Activated naive CD4-positive, alpha-beta T cell treated with anti-CD3 and anti-CD28 coated beads for 36 hours (primary cell): Measurements from ENCODE around the gene PPP1R12C. TPM values are rescaled to one million over a fixed set of nuclear protein-coding genes. Genes with fewer than 3 reads are reported as not detected.
"Not testable (repeated sequence)": the region's sequence is repeated elsewhere in the genome, so short reads cannot be mapped to it uniquely, and the experiment has no call there.

Experiments used
- CTCF ChIA-PET: fragments of 350-600 bp; sonication (Branson Sonifier 250); formaldehyde crosslinking; loops from one replicate; lab custom pipeline; 2021; ENCODE audit warnings: antibody characterized with exemption; lab: Charles Lee
- DNase-seq: peaks from one replicate; pipeline ENCODE4 v3.0.0-alpha.2; 2020
- H3K27ac Mint-ChIP-seq: one replicate; pipeline ENCODE4 v1.8.0; 2021; ENCODE audit warnings: mild to moderate bottlenecking, mixed read lengths
- H3K27me3 Mint-ChIP-seq: one replicate; pipeline ENCODE4 v1.8.0; 2021; ENCODE audit warnings: low read depth, mixed read lengths
- H3K36me3 Mint-ChIP-seq: one replicate; pipeline ENCODE4 v1.8.0; 2021; ENCODE audit warnings: low read depth, mixed read lengths
- H3K4me1 Mint-ChIP-seq: one replicate; pipeline ENCODE4 v1.8.0; 2021; ENCODE audit warnings: low read depth, mixed read lengths
- H3K4me3 Mint-ChIP-seq: one replicate; pipeline ENCODE4 v1.8.0; 2021; ENCODE audit warnings: mild to moderate bottlenecking, moderate library complexity, mixed read lengths
- H3K9me3 Mint-ChIP-seq: one replicate; pipeline ENCODE4 v1.8.0; 2021; ENCODE audit warnings: mixed read lengths
- intact Hi-C: fragments of 100-400 bp; cut with micrococcal nuclease; formaldehyde crosslinking; loops from one replicate; pipeline ENCODE4 v1.15.1; 2023
- total RNA-seq, 2 experiments: library from RNA; stranded (reverse); gene quantifications; one replicate each; pipeline ENCODE4 v1.2.3, GENCODE V29; 2021

The PPP1R12C gene
- total RNA-seq, 2 experiments from 2014 or later: 41.2 to 42.1 TPM

DNA sequence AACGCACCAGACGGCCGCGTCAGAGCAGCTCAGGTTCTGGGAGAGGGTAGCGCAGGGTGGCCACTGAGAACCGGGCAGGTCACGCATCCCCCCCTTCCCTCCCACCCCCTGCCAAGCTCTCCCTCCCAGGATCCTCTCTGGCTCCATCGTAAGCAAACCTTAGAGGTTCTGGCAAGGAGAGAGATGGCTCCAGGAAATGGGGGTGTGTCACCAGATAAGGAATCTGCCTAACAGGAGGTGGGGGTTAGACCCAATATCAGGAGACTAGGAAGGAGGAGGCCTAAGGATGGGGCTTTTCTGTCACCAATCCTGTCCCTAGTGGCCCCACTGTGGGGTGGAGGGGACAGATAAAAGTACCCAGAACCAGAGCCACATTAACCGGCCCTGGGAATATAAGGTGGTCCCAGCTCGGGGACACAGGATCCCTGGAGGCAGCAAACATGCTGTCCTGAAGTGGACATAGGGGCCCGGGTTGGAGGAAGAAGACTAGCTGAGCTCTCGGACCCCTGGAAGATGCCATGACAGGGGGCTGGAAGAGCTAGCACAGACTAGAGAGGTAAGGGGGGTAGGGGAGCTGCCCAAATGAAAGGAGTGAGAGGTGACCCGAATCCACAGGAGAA, 1.9 kb downstream of the PPP1R12C start:
- no peak for DNase-seq
- peaks cover 23% of the 10 kb centered on the region for H3K4me1 Mint-ChIP-seq
- peak overlapping the region; percentile 90 for H3K4me3 Mint-ChIP-seq
- CTCF ChIA-PET: interaction anchor here (1.3 kb wide), 1 partner anchor 26 kb away, joined by 5 read pairs; no protein-coding TSS in a partner anchor
- no peaks in the 10 kb centered on the region for H3K9me3 Mint-ChIP-seq
- peaks cover 2% of the 10 kb centered on the region for H3K36me3 Mint-ChIP-seq
- intact Hi-C loops: loop anchor here (1.0 to 5.0 kb wide), 7 partner anchors 35 to 651 kb away; partner anchors contain the start of genes HSPBP1, RDH13 and ZNF865
- H3K27ac Mint-ChIP-seq: peak overlapping the region; percentile 62
- H3K27me3 Mint-ChIP-seq: no peaks in the 10 kb centered on the region

DNA sequence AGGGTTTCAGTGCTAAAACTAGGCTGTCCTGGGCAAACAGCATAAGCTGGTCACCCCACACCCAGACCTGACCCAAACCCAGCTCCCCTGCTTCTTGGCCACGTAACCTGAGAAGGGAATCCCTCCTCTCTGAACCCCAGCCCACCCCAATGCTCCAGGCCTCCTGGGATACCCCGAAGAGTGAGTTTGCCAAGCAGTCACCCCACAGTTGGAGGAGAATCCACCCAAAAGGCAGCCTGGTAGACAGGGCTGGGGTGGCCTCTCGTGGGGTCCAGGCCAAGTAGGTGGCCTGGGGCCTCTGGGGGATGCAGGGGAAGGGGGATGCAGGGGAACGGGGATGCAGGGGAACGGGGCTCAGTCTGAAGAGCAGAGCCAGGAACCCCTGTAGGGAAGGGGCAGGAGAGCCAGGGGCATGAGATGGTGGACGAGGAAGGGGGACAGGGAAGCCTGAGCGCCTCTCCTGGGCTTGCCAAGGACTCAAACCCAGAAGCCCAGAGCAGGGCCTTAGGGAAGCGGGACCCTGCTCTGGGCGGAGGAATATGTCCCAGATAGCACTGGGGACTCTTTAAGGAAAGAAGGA, 2.8 kb downstream of the PPP1R12C start:
- H3K27me3 Mint-ChIP-seq: no peaks in the 10 kb centered on the region
- no peak overlapping the region for H3K27ac Mint-ChIP-seq
- no peaks in the 10 kb centered on the region for H3K9me3 Mint-ChIP-seq
- H3K4me1 Mint-ChIP-seq: peaks cover 23% of the 10 kb centered on the region
- H3K4me3 Mint-ChIP-seq: peak overlapping the region; percentile 36
- CTCF ChIA-PET: interaction anchor here (1.3 kb wide), 1 partner anchor 25 kb away, joined by 5 read pairs; no protein-coding TSS in a partner anchor
- DNase-seq: no peak
- peaks cover 2% of the 10 kb centered on the region for H3K36me3 Mint-ChIP-seq
- intact Hi-C loops: loop anchor here (5.0 kb wide), 1 partner anchor 107 kb away; no protein-coding TSS in a partner anchor

DNA sequence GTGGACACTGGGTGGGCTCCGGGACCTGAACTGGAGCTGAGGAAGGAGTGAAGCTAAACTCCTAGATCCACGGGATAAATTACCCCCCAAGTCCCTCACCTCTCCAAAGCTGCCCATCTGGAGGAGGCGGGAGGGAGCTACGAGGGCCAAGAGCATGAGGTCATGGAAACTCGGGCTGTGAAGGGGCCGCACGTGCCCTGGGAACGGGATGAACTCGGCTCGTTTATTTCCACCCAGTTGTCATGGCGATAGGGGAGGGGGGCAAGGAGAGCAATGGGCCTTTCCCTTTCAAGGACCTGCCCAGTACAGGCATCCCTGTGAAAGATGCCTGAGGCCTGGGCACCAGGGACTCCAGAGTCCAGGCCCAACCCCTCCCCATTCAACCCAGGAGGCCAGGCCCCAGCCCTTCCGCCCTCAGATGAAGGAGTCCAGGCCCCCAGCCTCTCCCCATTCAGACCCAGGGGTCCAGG, 3.8 kb downstream of the PPP1R12C start:
- no peak for DNase-seq
- Mint-ChIP-seq H3K27me3 (no peaks in the 10 kb centered on the region), H3K4me1 (peaks cover 17% of the 10 kb centered on the region), H3K36me3 (peaks cover 5% of the 10 kb centered on the region), H3K9me3 (no peaks in the 10 kb centered on the region), H3K4me3 (no peak overlapping the region), H3K27ac (no peak overlapping the region)
- intact Hi-C loops: no loop called here
- CTCF ChIA-PET: no interaction called here

- peaks cover 7% of the 10 kb centered on the region for H3K36me3 Mint-ChIP-seq
- peaks cover 17% of the 10 kb centered on the region for H3K4me1 Mint-ChIP-seq
- CTCF ChIA-PET: no interaction called here
- no peaks in the 10 kb centered on the region for H3K27me3 Mint-ChIP-seq
- H3K9me3 Mint-ChIP-seq: no peaks in the 10 kb centered on the region
- no peak overlapping the region for H3K27ac Mint-ChIP-seq
- H3K4me3 Mint-ChIP-seq: no peak overlapping the region
- DNase-seq: no peak
- intact Hi-C loops: no loop called here
These were observed 4.5 kb downstream of the PPP1R12C start for GRCh38 chr19:55112777-55113569.

DNA sequence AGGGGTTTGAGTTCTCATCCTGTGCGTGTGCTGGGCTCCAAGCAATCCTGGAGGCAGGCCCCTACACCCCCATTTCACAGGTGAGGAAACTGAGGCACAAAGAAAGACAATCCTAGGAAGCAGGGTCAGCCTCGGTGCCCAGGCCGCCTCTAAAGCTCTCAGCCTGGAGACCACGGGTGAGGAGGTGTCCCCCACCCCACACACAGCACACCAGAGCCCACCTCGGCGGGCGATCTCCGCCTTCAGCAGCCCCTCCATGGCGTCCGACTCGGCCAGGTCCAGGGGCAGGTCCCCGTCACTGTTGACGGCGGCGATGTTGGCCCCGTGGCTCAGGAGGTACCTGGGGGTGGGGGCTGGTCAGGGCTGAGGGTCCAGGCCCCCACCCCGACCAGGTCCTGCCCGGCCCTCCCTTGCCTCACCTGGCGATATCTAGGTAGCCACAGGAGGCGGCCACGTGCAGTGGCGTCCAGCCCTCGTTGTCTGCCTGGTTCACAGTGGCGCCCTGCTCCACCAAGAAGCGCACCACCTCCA, 5.1 kb downstream of the PPP1R12C start:
- peaks cover 8% of the 10 kb centered on the region for H3K36me3 Mint-ChIP-seq

GRCh38 chr19:55111238-55111831, 6.1 kb downstream of the PPP1R12C start:
- Mint-ChIP-seq H3K9me3 (no peaks in the 10 kb centered on the region), H3K4me3 (no peak overlapping the region), H3K27ac (no peak overlapping the region), H3K36me3 (peaks cover 12% of the 10 kb centered on the region), H3K4me1 (peaks cover 17% of the 10 kb centered on the region), H3K27me3 (no peaks in the 10 kb centered on the region)
- CTCF ChIA-PET: no interaction called here
- intact Hi-C loops: no loop called here
- no peak for DNase-seq

More for the DNA sequence above, 5.1 kb downstream of the PPP1R12C start:
- H3K27ac Mint-ChIP-seq: no peak overlapping the region
- DNase-seq: no peak
- peaks cover 15% of the 10 kb centered on the region for H3K4me1 Mint-ChIP-seq
- intact Hi-C loops: no loop called here
- no peaks in the 10 kb centered on the region for H3K9me3 Mint-ChIP-seq
- CTCF ChIA-PET: no interaction called here
- H3K4me3 Mint-ChIP-seq: no peak overlapping the region
- H3K27me3 Mint-ChIP-seq: no peaks in the 10 kb centered on the region

DNA sequence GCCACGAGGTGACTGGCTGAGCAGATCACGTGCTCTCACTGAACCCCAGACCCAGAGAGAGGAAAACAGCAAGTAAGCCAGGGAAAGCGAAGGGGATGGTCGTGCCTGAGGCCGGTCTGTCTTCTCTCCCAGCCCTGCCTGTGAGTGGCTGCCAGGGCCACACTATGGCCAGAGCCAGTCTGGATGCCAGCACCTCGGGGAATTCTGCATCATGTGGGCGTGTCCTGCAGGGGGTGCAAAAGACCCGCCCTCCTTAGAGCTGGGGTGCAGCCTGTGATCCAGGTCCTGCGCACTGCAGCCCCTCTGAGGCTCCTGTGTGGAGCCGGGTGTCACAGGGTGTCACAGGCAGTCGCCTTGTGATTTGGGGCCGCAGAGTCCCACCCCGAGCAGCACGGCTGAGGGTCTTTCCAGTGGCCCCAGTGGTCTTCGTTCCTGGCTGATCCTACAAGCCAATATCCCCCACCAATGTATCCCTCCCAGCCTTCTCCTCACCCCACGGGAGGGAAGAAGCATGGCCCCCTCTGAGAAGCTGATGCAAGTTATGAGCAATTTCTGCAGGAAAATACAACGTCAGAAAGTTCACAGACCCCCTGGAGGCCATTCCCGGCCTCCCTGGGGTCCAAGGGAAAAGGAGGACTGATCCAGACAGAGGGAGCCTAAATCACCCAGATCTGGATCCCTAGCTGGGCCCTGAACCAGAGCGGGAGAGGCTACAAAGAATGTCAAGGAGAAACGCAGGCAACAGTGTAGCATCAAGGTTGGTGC, 7.7 kb downstream of the PPP1R12C start:
- no peak for DNase-seq
- H3K4me1 Mint-ChIP-seq: peaks cover 2% of the 10 kb centered on the region
- intact Hi-C loops: no loop called here
- H3K4me3 Mint-ChIP-seq: no peak overlapping the region
- H3K27ac Mint-ChIP-seq: no peak overlapping the region
- peaks cover 12% of the 10 kb centered on the region for H3K36me3 Mint-ChIP-seq
- no peaks in the 10 kb centered on the region for H3K27me3 Mint-ChIP-seq
- CTCF ChIA-PET: no interaction called here
- H3K9me3 Mint-ChIP-seq: no peaks in the 10 kb centered on the region

GRCh38 chr19:55107252-55107651, 10.2 kb downstream of the PPP1R12C start:
- H3K4me3 Mint-ChIP-seq, H3K9me3 Mint-ChIP-seq, H3K27ac Mint-ChIP-seq, DNase-seq, H3K27me3 Mint-ChIP-seq, intact Hi-C loops, H3K4me1 Mint-ChIP-seq: not testable (repeated sequence)
- peaks cover 23% of the 10 kb centered on the region for H3K36me3 Mint-ChIP-seq
- CTCF ChIA-PET: interaction anchor here (0.9 to 1.6 kb wide), 2 partner anchors 18 to 397 kb away, joined by 3 to 4 read pairs; no protein-coding TSS in a partner anchor

DNA sequence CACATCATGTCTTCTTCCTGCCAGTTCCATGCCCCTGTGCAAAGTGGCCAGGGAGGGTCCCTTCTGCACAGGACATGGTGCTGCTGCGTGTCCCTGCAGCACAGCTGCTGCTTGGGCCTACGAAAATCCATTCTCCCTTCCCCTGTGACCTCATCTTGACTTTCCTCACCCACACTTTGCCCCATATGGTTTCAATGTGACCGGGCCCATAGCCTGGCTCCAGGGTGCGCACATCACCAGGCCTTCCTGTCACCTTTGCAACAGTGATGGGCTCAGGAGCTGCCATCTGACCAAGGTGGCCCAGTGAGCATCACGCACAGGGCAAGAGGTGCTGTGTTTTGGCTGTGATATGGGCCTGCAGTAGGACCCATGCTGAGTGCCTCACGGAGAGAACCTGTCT, 10.8 kb downstream of the PPP1R12C start:
- no peak for DNase-seq
- Mint-ChIP-seq H3K36me3 (peaks cover 25% of the 10 kb centered on the region), H3K4me1 (peaks cover 2% of the 10 kb centered on the region), H3K4me3 (no peak overlapping the region), H3K27me3 (no peaks in the 10 kb centered on the region), H3K9me3 (no peaks in the 10 kb centered on the region), H3K27ac (no peak overlapping the region)
- intact Hi-C loops: no loop called here
- CTCF ChIA-PET: interaction anchor here (0.9 to 1.6 kb wide), 2 partner anchors 17 to 397 kb away, joined by 3 to 4 read pairs; no protein-coding TSS in a partner anchor

- intact Hi-C loops: no loop called here
- Mint-ChIP-seq H3K4me3 (no peak overlapping the region), H3K27ac (no peak overlapping the region), H3K4me1 (peaks cover 2% of the 10 kb centered on the region), H3K27me3 (no peaks in the 10 kb centered on the region), H3K9me3 (no peaks in the 10 kb centered on the region), H3K36me3 (peaks cover 23% of the 10 kb centered on the region)
- CTCF ChIA-PET: no interaction called here
- no peak for DNase-seq
These were observed 12.2 kb downstream of the PPP1R12C start for GRCh38 chr19:55105237-55105636.

DNA sequence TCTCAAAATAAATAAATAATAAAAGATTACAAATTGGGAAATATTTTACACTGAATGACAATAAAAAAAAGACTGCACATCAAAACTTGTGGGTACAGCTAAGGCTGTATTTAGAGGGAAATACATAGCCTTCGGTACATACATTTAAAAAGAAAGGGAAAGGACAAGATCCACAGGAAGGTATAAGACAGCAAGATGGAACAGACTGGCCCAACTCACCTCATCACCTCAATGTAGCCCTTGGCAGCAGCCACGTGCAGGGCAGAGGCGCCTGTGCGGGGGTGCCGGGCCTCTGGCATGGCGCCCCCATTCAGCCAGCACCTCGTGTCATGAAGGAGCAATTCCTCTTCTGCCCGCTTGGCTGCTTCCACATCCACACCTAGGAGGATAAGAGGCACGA, 14.2 kb downstream of the PPP1R12C start:
- H3K27me3 Mint-ChIP-seq: no peaks in the 10 kb centered on the region
- H3K9me3 Mint-ChIP-seq: no peaks in the 10 kb centered on the region
- H3K36me3 Mint-ChIP-seq: peaks cover 23% of the 10 kb centered on the region
- no peak overlapping the region for H3K27ac Mint-ChIP-seq
- CTCF ChIA-PET: interaction anchor here (2.1 kb wide), 1 partner anchor 14 kb away, joined by 7 read pairs; no protein-coding TSS in a partner anchor
- intact Hi-C loops: no loop called here
- H3K4me1 Mint-ChIP-seq: peaks cover 2% of the 10 kb centered on the region
- no peak overlapping the region for H3K4me3 Mint-ChIP-seq
- DNase-seq: no peak
